Raji (cell line): ENCODE data around the gene MYBPC1.

Source experiments
- POLR2A ChIP-seq: IDR thresholded peaks from 2 replicates; pipeline ENCODE4 v1.6.1; 2011; ENCODE audit warnings: low read depth, low read length, control low read depth; ENCODE audit not compliant: insufficient read depth

The MYBPC1 gene

GRCh38 chr12:101666052-101666728 lies 71.4 kb downstream of the MYBPC1 start:
- no peak for TF ChIP-seq POLR2A

- no peak for TF ChIP-seq POLR2A
Observed at GRCh38 chr12:101667591-101667990, 72.8 kb downstream of the MYBPC1 start.

GRCh38 chr12:101670007-101670671 lies 75.4 kb downstream of the MYBPC1 start:
- no peak for TF ChIP-seq POLR2A

GRCh38 chr12:101671157-101671791 lies 76.5 kb downstream of the MYBPC1 start:
- TF ChIP-seq POLR2A, result 0 out of 2 replicates have a peak, but pooled peaks have one; percentile 22

- TF ChIP-seq POLR2A, result no peak
Observed at GRCh38 chr12:101671833-101672232, 77.1 kb downstream of the MYBPC1 start.

- TF ChIP-seq POLR2A, result no peak
Observed at GRCh38 chr12:101675555-101675954, 80.8 kb downstream of the MYBPC1 start.

GRCh38 chr12:101678081-101678480 lies 83.3 kb downstream of the MYBPC1 start:
- TF ChIP-seq POLR2A, result no peak

- no peak for TF ChIP-seq POLR2A
Observed at GRCh38 chr12:101680240-101680639, 85.5 kb downstream of the MYBPC1 start.

GRCh38 chr12:101680647-101681046 lies 85.9 kb downstream of the MYBPC1 start:
- no peak for TF ChIP-seq POLR2A

GRCh38 chr12:101685092-101685491 lies 90.3 kb downstream of the MYBPC1 start:
- no peak for TF ChIP-seq POLR2A

- TF ChIP-seq POLR2A, result no peak
Observed at GRCh38 chr12:101686176-101686575, 91.4 kb downstream of the MYBPC1 start.

- TF ChIP-seq POLR2A, result no peak
Observed at GRCh38 chr12:101690544-101691098, 95.8 kb downstream of the MYBPC1 start.

GRCh38 chr12:101691503-101692096 lies 96.8 kb downstream of the MYBPC1 start:
- no peak for TF ChIP-seq POLR2A

- no peak for TF ChIP-seq POLR2A
Observed at GRCh38 chr12:101694297-101694848, 99.6 kb downstream of the MYBPC1 start.

- TF ChIP-seq POLR2A, result no peak
Observed at GRCh38 chr12:101694986-101695385, 100.2 kb downstream of the MYBPC1 start.

- TF ChIP-seq POLR2A, result no peak
Observed at GRCh38 chr12:101695706-101696105, 100.9 kb downstream of the MYBPC1 start.
